ENCODE data around the gene SYNGR4. TPM values are rescaled to one million over a fixed set of nuclear protein-coding genes. Genes with fewer than 3 reads are reported as not detected.

Gene SYNGR4
- total RNA-seq, 1 donor, result not detected

DNA sequence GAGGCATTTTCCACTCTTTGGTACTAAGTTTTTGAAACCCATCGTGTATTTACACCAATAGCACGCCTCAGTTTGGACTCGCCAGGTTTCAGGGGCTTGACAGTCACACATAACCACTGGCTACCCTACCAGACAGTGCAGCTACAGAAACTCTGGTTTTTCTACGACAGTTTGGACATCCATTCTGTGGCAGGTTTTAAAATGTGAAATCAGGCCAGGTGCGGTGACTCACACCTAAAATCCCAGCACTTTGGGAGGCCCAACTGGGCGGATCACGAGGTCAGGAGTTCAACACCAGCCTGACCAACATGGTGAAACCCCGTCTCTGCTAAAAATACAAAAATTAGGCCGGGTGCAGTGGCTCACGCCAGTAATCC is 14.0 kb downstream of the SYNGR4 start:
- DNase-seq (ENCODE audit: low read depth), result no peak
- TF ChIP-seq, protein P1, sequence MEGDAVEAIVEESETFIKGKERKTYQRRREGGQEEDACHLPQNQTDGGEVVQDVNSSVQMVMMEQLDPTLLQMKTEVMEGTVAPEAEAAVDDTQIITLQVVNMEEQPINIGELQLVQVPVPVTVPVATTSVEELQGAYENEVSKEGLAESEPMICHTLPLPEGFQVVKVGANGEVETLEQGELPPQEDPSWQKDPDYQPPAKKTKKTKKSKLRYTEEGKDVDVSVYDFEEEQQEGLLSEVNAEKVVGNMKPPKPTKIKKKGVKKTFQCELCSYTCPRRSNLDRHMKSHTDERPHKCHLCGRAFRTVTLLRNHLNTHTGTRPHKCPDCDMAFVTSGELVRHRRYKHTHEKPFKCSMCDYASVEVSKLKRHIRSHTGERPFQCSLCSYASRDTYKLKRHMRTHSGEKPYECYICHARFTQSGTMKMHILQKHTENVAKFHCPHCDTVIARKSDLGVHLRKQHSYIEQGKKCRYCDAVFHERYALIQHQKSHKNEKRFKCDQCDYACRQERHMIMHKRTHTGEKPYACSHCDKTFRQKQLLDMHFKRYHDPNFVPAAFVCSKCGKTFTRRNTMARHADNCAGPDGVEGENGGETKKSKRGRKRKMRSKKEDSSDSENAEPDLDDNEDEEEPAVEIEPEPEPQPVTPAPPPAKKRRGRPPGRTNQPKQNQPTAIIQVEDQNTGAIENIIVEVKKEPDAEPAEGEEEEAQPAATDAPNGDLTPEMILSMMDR (IDR thresholded peaks at IDR 0.05; ENCODE audit: insufficient read depth, low read length), result no peak
- no peak overlapping the region for H3K4me3 ChIP-seq (ENCODE audit: low read depth, low read length)

DNA sequence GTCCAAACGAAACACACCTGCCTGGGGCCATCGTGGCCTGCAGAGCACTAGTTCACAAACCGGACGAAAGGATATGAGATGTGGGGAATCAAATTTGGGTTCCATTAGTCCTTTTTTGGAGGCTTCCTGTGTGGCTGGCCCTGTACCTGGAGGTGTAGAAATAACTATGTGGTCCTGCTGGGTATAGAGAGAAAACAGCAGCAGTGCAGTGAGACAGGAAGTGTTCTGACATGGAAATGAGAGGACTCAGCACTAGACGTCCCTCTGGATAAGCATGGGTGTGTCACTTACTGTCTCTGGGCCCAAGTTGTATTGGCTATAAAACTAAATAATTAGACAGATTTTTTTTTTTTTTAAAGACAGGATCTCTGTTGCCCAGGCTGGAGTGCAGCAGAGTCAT is 14.9 kb downstream of the SYNGR4 start:
- TF ChIP-seq, protein P1 (IDR thresholded peaks at IDR 0.05; ENCODE audit: insufficient read depth, low read length), result no peak
- no peak overlapping the region for H3K4me3 ChIP-seq (ENCODE audit: low read depth, low read length)
- no peak for DNase-seq (ENCODE audit: low read depth)

DNA sequence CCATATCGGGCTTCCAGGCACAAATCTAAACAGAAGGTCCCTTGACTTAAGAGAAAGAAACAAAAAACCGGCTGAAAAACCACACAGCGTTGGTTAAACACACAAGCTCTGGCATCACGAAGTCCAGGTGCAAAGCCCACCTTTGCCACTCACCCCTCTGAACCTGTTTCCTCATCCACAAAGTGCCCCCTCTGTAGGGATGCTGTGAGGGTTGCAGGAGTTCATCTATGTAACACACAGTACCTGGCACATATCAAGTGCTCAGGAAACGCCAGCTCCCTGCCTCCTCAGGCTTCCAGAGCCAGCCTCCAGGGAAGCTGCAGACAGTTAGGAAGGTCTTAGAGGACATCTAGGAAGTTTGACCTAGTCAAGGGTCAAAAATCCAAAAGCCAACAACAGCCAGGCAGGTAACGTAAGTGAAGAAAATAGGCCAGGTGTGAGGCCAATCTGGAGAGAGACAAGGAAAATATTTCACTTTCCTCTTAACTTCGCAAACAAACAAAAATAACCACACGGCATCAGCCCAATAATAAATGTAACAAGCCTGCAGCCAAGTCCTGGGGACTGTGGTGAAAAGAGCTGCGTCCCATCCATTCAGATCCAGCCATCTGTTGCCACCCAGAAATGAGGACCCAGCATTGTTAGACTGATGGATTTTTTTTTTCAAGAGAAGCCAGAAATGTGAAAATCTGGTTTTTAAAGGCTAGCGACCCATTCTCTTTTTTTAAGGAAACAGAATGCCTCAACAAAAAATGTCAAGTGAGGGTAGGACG is 17.2 kb downstream of the SYNGR4 start:
- DNase-seq (ENCODE audit: low read depth), result no peak
- TF ChIP-seq, protein P1 (IDR thresholded peaks at IDR 0.05; ENCODE audit: insufficient read depth, low read length), result no peak
- no peak overlapping the region for H3K4me3 ChIP-seq (ENCODE audit: low read depth, low read length)

DNA sequence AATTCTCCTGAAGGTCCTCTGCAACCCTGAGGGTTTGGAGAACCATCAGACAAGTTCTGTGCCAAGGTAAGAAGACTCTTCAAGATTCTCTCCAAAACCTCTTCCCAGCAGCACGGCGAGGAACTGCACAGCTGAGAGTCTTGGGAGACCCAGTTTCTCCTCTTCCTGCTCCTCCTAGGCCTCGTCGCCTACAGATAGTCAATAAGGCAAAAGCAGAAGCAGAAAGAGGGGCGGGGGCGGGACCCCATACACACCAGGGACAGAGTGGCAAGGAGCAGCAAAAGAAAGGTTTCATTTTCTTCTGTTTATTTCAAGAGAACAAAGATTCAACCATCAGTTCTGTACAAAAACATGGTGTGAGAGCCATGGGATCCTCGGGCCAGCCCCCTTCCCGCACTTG is 18.1 kb downstream of the SYNGR4 start:
- no peak overlapping the region for H3K4me3 ChIP-seq (ENCODE audit: low read depth, low read length)
- TF ChIP-seq, protein P1 (IDR thresholded peaks at IDR 0.05; ENCODE audit: insufficient read depth, low read length), result no peak
- no peak for DNase-seq (ENCODE audit: low read depth)

DNA sequence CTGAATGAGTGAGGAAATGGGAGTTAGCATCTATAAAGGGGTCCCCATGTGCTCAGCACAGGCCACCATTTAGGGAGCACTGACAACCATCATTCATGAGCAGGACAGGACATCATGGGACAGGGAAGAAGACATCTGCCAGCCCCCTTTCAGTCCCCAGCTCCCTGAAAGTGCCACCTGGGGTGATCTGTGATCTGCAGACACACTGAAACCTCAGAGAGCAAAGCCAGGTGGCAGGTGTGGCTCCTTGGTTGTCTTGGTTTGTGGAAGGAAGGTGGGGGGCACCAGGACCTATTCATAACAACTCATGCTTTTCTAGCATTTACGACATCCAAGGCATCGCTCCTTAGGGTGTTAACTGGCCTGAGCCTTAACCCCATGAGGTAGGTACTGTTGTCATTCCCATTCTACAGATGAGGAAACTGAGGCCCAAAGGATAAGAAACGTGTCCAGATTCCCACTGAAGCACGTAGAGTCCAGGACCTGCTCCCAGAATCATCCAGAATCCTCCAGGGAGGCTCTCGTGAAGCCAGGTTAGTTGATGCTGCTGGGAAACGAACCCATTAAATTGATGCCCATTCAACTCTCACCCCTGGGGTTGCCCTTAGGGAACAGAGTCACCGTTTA is 21.4 kb downstream of the SYNGR4 start:
- no peak overlapping the region for H3K4me3 ChIP-seq (ENCODE audit: low read depth, low read length)
- TF ChIP-seq, protein P1 (IDR thresholded peaks at IDR 0.05; ENCODE audit: insufficient read depth, low read length), result no peak
- DNase-seq (ENCODE audit: low read depth), result no peak

DNA sequence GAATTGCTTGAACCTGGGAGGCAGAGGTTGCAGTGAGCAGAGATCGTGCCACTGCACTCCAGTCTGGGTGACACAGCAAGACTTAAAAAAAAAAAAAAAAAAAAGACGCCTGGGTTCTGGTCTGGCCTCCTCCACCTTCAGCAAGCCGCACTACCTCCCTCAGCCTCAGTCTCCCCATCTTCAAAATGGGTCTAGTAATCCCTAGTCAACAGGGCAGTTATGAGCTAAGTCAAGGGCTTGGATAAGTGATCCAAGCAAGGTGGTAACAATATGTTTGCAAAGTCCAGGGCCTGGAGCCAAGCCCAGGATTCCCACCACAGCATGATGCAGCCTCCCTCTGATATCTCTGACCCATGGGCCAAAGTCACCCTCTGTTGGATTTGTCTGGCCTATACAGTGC is 22.8 kb downstream of the SYNGR4 start:
- no peak overlapping the region for H3K4me3 ChIP-seq (ENCODE audit: low read depth, low read length)
- DNase-seq (ENCODE audit: low read depth), result no peak
- TF ChIP-seq, protein P1 (IDR thresholded peaks at IDR 0.05; ENCODE audit: insufficient read depth, low read length), result no peak
